ENCODE measurements around the gene IRF2BP1.
A peak's percentile ranks its signal among the peaks of the same experiment; 100 is the strongest.

The IRF2BP1 gene

GRCh38 chr19:45885556-45886426, at the start of gene IRF2BP1:
Gene IRF2BP1, minus strand, starts transcription at chr19:45886141. Its CDS starts 367 bp downstream, at chr19:45885774.
- no peaks in the 10 kb centered on the region for H3K36me3 ChIP-seq (ENCODE audit: insufficient read depth, low read length)
- TF ChIP-seq FOXP2 (optimal IDR thresholded peaks at IDR 0.05; ENCODE audit: control extremely low read depth, extremely low read length, insufficient read depth): no peak
- peak; percentile 22; the same call in 1 of the 2 replicates for TF ChIP-seq POLR2AphosphoS5 (IDR thresholded peaks at IDR 0.05; ENCODE audit: borderline replicate concordance, low read depth, low read length)
- no peak for TF ChIP-seq EZH2 (IDR thresholded peaks at IDR 0.05)
- H3K4me3 ChIP-seq: peak within 1 kb of the TSS; percentile 98
- peak within 1 kb of the TSS; percentile 93 for H3K27ac ChIP-seq
- H3K9ac ChIP-seq (ENCODE audit: insufficient read length): peak within 1 kb of the TSS; percentile 88
- H3K9me3 ChIP-seq (ENCODE audit: low read depth, low read length): no peaks in the 10 kb centered on the region
- DNase-seq (ENCODE audit: low read depth, low spot score): peak; percentile 60

GRCh38 chr19:45935267-45935666, 49.3 kb upstream of the IRF2BP1 start:
- no peak overlapping the region for H3K4me3 ChIP-seq

GRCh38 chr19:45934551-45935230, 48.8 kb upstream of the IRF2BP1 start:
- no peak for TF ChIP-seq EZH2 (IDR thresholded peaks at IDR 0.05)
- no peak for TF ChIP-seq POLR2AphosphoS5 (IDR thresholded peaks at IDR 0.05; ENCODE audit: borderline replicate concordance, low read depth, low read length)
- TF ChIP-seq FOXP2 (optimal IDR thresholded peaks at IDR 0.05; ENCODE audit: control extremely low read depth, extremely low read length, insufficient read depth): no peak
- Histone ChIP-seq H3K36me3 (ENCODE audit: insufficient read depth, low read length) (no peaks in the 10 kb centered on the region), H3K4me3 (no peak overlapping the region), H3K9ac (ENCODE audit: insufficient read length) (no peak overlapping the region), H3K27ac (no peak overlapping the region), H3K9me3 (ENCODE audit: low read depth, low read length) (no peaks in the 10 kb centered on the region)
- no peak for DNase-seq (ENCODE audit: low read depth, low spot score)

More at GRCh38 chr19:45935267-45935666, 49.3 kb upstream of the IRF2BP1 start:
- Histone ChIP-seq H3K9me3 (ENCODE audit: low read depth, low read length) (no peaks in the 10 kb centered on the region), H3K27ac (no peak overlapping the region), H3K9ac (ENCODE audit: insufficient read length) (no peak overlapping the region), H3K36me3 (ENCODE audit: insufficient read depth, low read length) (no peaks in the 10 kb centered on the region)
- TF ChIP-seq FOXP2 (optimal IDR thresholded peaks at IDR 0.05; ENCODE audit: control extremely low read depth, extremely low read length, insufficient read depth): no peak
- TF ChIP-seq EZH2 (IDR thresholded peaks at IDR 0.05): no peak
- TF ChIP-seq POLR2AphosphoS5 (IDR thresholded peaks at IDR 0.05; ENCODE audit: borderline replicate concordance, low read depth, low read length): no peak
- DNase-seq (ENCODE audit: low read depth, low spot score): no peak

GRCh38 chr19:45933759-45934158, 47.8 kb upstream of the IRF2BP1 start:
- Histone ChIP-seq H3K4me3 (no peak overlapping the region), H3K27ac (no peak overlapping the region), H3K9me3 (ENCODE audit: low read depth, low read length) (no peaks in the 10 kb centered on the region), H3K9ac (ENCODE audit: insufficient read length) (no peak overlapping the region), H3K36me3 (ENCODE audit: insufficient read depth, low read length) (no peaks in the 10 kb centered on the region)
- no peak for DNase-seq (ENCODE audit: low read depth, low spot score)
- TF ChIP-seq EZH2 (IDR thresholded peaks at IDR 0.05) (no peak), POLR2AphosphoS5 (IDR thresholded peaks at IDR 0.05; ENCODE audit: borderline replicate concordance, low read depth, low read length) (no peak), FOXP2 (optimal IDR thresholded peaks at IDR 0.05; ENCODE audit: control extremely low read depth, extremely low read length, insufficient read depth) (no peak)

- DNase-seq (ENCODE audit: low read depth, low spot score): no peak
- no peak overlapping the region for H3K27ac ChIP-seq
- H3K9me3 ChIP-seq (ENCODE audit: low read depth, low read length): no peaks in the 10 kb centered on the region
- no peak for TF ChIP-seq POLR2AphosphoS5 (IDR thresholded peaks at IDR 0.05; ENCODE audit: borderline replicate concordance, low read depth, low read length)
- TF ChIP-seq EZH2 (IDR thresholded peaks at IDR 0.05): no peak
- no peak for TF ChIP-seq FOXP2 (optimal IDR thresholded peaks at IDR 0.05; ENCODE audit: control extremely low read depth, extremely low read length, insufficient read depth)
- H3K36me3 ChIP-seq (ENCODE audit: insufficient read depth, low read length): no peaks in the 10 kb centered on the region
- no peak overlapping the region for H3K9ac ChIP-seq (ENCODE audit: insufficient read length)
- no peak overlapping the region for H3K4me3 ChIP-seq
Observed at GRCh38 chr19:45931055-45931454, 45.1 kb upstream of the IRF2BP1 start.

GRCh38 chr19:45929247-45929646, 43.3 kb upstream of the IRF2BP1 start:
- DNase-seq (ENCODE audit: low read depth, low spot score): no peak
- no peak overlapping the region for H3K27ac ChIP-seq
- no peaks in the 10 kb centered on the region for H3K36me3 ChIP-seq (ENCODE audit: insufficient read depth, low read length)

GRCh38 chr19:45927565-45928261, 41.8 kb upstream of the IRF2BP1 start:
- Histone ChIP-seq H3K27ac (no peak overlapping the region), H3K4me3 (peak overlapping the region; percentile 71), H3K36me3 (ENCODE audit: insufficient read depth, low read length) (no peaks in the 10 kb centered on the region), H3K9me3 (ENCODE audit: low read depth, low read length) (no peaks in the 10 kb centered on the region), H3K9ac (ENCODE audit: insufficient read length) (peak overlapping the region; percentile 66)
- peak; percentile 74 for DNase-seq (ENCODE audit: low read depth, low spot score)
- TF ChIP-seq FOXP2 (optimal IDR thresholded peaks at IDR 0.05; ENCODE audit: control extremely low read depth, extremely low read length, insufficient read depth): no peak
- peak; percentile 65; the same call in 1 of the 2 replicates for TF ChIP-seq POLR2AphosphoS5 (IDR thresholded peaks at IDR 0.05; ENCODE audit: borderline replicate concordance, low read depth, low read length)

More at GRCh38 chr19:45929247-45929646, 43.3 kb upstream of the IRF2BP1 start:
- no peak for TF ChIP-seq FOXP2 (optimal IDR thresholded peaks at IDR 0.05; ENCODE audit: control extremely low read depth, extremely low read length, insufficient read depth)
- TF ChIP-seq EZH2 (IDR thresholded peaks at IDR 0.05): no peak
- no peak for TF ChIP-seq POLR2AphosphoS5 (IDR thresholded peaks at IDR 0.05; ENCODE audit: borderline replicate concordance, low read depth, low read length)
- no peak overlapping the region for H3K9ac ChIP-seq (ENCODE audit: insufficient read length)
- no peak overlapping the region for H3K4me3 ChIP-seq
- no peaks in the 10 kb centered on the region for H3K9me3 ChIP-seq (ENCODE audit: low read depth, low read length)
